Left ventricle myocardium inferior (tissue), 1 donor: ENCODE data around the gene SLC6A17. TPM values are rescaled to one million over a fixed set of nuclear protein-coding genes. Genes with fewer than 3 reads are reported as not detected.

Experiments used
- DNase-seq: peaks from one replicate; pipeline ENCODE4 v3.0.0-alpha.2; 2020
- H3K27ac ChIP-seq: fragments of 200-600 bp; replicated peaks from 2 replicates; pipeline ENCODE4 v1.8.0; 2021
- H3K27me3 ChIP-seq: fragments of 200-600 bp; 2 replicates; pipeline ENCODE4 v1.8.0; 2021; ENCODE audit warnings: low read depth
- H3K36me3 ChIP-seq: fragments of 200-600 bp; 2 replicates; pipeline ENCODE4 v1.8.0; 2021
- H3K4me1 ChIP-seq: fragments of 200-600 bp; 2 replicates; pipeline ENCODE4 v1.8.0; 2021
- H3K4me3 ChIP-seq: fragments of 200-600 bp; 2 replicates; pipeline ENCODE4 v1.8.0; 2021; ENCODE audit warnings: mild to moderate bottlenecking, moderate library complexity
- H3K9me3 ChIP-seq: fragments of 200-600 bp; replicated peaks from 2 replicates; pipeline ENCODE4 v1.8.0; 2021
- intact Hi-C: fragments of 100-400 bp; cut with micrococcal nuclease; formaldehyde crosslinking; loops from one replicate; pipeline ENCODE4 v1.11.0; 2022
- total RNA-seq: library from RNA; stranded (reverse); fragmentation: NEBNext Ultra II Directional; extraction: Animal tissue kit (Norgen Biotek cat#: 25700); gene quantifications from one replicate; pipeline ENCODE4 v1.2.1, GENCODE V29; 2021
- TF ChIP-seq, protein P1 (sequence below): fragments of 200-600 bp; IDR thresholded peaks from 2 replicates; pipeline ENCODE4 v1.8.0; 2021; ENCODE audit warnings: antibody characterized with exemption, mild to moderate bottlenecking, borderline replicate concordance
- donor health status: DM: no; HTN: yes; CAD: no; lungs with severe emphysema.

The SLC6A17 gene
- total RNA-seq, 1 donor from 2014 or later, result not detected

DNA sequence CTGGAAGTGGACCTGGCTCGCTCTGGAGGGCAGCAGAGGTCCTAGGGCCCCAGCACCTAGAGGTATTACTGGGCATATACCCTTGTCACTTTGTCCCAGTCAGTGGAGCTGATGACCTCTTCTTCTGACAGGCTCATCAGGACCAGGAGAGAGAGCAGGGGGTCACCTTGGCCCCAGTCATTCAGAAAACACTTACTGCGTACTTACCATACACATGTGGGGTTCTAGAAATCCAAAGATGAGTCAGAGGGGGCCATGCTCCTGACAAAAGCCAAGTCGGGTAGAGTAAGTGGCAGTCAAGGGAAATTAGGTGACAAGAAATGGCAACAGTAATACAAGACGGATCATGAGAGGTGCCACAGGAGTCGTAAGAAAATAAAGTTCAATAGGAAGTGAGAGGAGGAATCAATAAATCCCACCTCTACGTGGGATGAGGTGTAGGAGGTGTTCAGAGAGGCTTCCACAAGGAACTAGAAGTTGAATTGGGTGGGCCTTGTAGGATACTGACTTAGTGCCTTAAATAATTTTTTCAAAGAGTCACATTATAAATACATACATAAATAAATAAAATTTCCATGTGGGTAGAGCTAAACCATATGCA lies 66.7 kb downstream of the SLC6A17 start:
- intact Hi-C loops, result no loop called here

GRCh38 chr1:110218137-110218536 lies 67.8 kb downstream of the SLC6A17 start:
- intact Hi-C loops, result no loop called here
- TF ChIP-seq, protein P1, sequence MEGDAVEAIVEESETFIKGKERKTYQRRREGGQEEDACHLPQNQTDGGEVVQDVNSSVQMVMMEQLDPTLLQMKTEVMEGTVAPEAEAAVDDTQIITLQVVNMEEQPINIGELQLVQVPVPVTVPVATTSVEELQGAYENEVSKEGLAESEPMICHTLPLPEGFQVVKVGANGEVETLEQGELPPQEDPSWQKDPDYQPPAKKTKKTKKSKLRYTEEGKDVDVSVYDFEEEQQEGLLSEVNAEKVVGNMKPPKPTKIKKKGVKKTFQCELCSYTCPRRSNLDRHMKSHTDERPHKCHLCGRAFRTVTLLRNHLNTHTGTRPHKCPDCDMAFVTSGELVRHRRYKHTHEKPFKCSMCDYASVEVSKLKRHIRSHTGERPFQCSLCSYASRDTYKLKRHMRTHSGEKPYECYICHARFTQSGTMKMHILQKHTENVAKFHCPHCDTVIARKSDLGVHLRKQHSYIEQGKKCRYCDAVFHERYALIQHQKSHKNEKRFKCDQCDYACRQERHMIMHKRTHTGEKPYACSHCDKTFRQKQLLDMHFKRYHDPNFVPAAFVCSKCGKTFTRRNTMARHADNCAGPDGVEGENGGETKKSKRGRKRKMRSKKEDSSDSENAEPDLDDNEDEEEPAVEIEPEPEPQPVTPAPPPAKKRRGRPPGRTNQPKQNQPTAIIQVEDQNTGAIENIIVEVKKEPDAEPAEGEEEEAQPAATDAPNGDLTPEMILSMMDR, result no peak
- peaks cover 2% of the 10 kb centered on the region for H3K36me3 ChIP-seq
- H3K4me3 ChIP-seq, result no peak overlapping the region
- DNase-seq, result no peak
- H3K27ac ChIP-seq, result no peak overlapping the region
- no peaks in the 10 kb centered on the region for H3K27me3 ChIP-seq
- peaks cover 26% of the 10 kb centered on the region for H3K4me1 ChIP-seq
- H3K9me3 ChIP-seq, result no peaks in the 10 kb centered on the region

More for the DNA sequence above, 66.7 kb downstream of the SLC6A17 start:
- DNase-seq, result no peak
- peaks cover 38% of the 10 kb centered on the region for H3K4me1 ChIP-seq
- H3K27me3 ChIP-seq, result peaks cover under 1% of the 10 kb centered on the region
- no peak overlapping the region for H3K4me3 ChIP-seq
- no peak overlapping the region for H3K27ac ChIP-seq
- TF ChIP-seq, protein P1, result no peak
- no peaks in the 10 kb centered on the region for H3K9me3 ChIP-seq
- no peaks in the 10 kb centered on the region for H3K36me3 ChIP-seq

- DNase-seq, result no peak
- Histone ChIP-seq H3K27ac (no peak overlapping the region), H3K36me3 (peaks cover 8% of the 10 kb centered on the region), H3K4me3 (no peak overlapping the region), H3K9me3 (no peaks in the 10 kb centered on the region), H3K27me3 (no peaks in the 10 kb centered on the region), H3K4me1 (peaks cover 20% of the 10 kb centered on the region)
- TF ChIP-seq, protein P1, result no peak
- intact Hi-C loops, result no loop called here
Measured at GRCh38 chr1:110218739-110219138, 68.4 kb downstream of the SLC6A17 start.

DNA sequence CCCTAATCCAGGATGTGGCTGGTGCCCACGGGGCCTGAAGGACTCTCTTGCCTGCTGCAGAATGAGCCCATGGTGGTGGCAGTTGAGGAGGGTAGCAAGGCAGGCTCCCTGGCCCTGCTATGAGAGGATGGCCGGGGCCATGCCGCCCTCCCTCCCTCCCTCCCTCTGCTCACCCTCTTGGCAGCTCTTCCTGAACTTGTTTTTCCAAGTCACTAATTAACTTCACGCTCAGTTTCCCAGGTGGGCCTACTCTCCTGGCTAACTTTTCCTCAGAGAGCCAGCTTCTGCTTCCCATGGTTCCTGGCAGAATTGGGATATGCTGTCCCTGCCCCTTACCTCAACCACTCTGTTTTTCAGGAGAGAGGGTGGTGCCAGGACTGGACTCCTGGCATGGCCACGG lies 70.0 kb downstream of the SLC6A17 start:
- Histone ChIP-seq H3K27ac (no peak overlapping the region), H3K27me3 (no peaks in the 10 kb centered on the region), H3K36me3 (peaks cover 10% of the 10 kb centered on the region), H3K9me3 (no peaks in the 10 kb centered on the region), H3K4me1 (peaks cover 4% of the 10 kb centered on the region), H3K4me3 (no peak overlapping the region)
- intact Hi-C loops, result no loop called here
- TF ChIP-seq, protein P1, result no peak
- DNase-seq, result no peak

DNA sequence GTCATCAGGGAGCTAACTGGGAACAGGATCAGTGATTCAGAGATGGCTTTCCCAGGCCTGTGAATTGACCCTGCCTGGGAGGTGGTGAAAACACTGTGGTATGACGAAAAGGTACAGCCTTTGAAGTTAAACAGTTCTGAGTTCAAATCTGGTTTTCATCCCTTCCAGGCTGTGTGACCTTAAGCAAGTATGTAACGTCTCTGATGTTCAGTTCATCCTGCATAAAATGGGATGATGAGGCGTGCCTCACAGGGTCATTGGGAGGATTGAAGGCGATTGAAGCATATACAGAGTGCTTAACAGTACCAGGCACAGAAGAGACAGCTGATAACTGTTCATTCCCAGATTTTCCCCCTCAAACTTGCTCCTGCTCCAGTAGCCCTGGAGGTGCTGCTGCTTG lies 70.8 kb downstream of the SLC6A17 start:
- Histone ChIP-seq H3K27me3 (no peaks in the 10 kb centered on the region), H3K9me3 (no peaks in the 10 kb centered on the region), H3K4me3 (no peak overlapping the region), H3K27ac (no peak overlapping the region), H3K36me3 (peaks cover 10% of the 10 kb centered on the region), H3K4me1 (no peaks in the 10 kb centered on the region)
- intact Hi-C loops, result no loop called here
- TF ChIP-seq, protein P1, result no peak
- DNase-seq, result no peak
